Kidney (tissue), 22 donors: ENCODE measurements around the gene ACRV1. TPM values are rescaled to one million over a fixed set of nuclear protein-coding genes. Genes with fewer than 3 reads are reported as not detected.

Experiments used
- DNase-seq, 5 donors: peaks; one replicate each; pipeline ENCODE4 v3.0.0-alpha.2; 2013 to 2020
- FAIRE-seq: peaks from 2 replicates; lab custom pipeline; 2012; peaks lifted over from hg19 to GRCh38; lab: Jason Lieb, UNC
- H3K27ac ChIP-seq, 2 donors: one replicate each; pipeline ENCODE4 v1.7.0; 2013; ENCODE audit warnings: low read depth in 2 of 2, low read length in 2 of 2, inconsistent platforms in 1 of 2
- H3K27me3 ChIP-seq: one replicate; pipeline ENCODE4 v1.7.1; 2013; ENCODE audit warnings: low read length, inconsistent platforms; ENCODE audit not compliant: control insufficient read depth, insufficient read depth
- H3K36me3 ChIP-seq, 3 donors: one replicate each; pipeline versions ENCODE4 v1.7.0 to v1.7.1; 2013; ENCODE audit warnings: low read length in 3 of 3, control low read depth in 1 of 3, inconsistent platforms in 1 of 3; ENCODE audit not compliant: insufficient read depth in 3 of 3, control insufficient read depth in 2 of 3
- H3K4me1 ChIP-seq, 3 donors: one replicate each; pipeline versions ENCODE4 v1.7.0 to v1.7.1; 2013; ENCODE audit warnings: low read length in 3 of 3, inconsistent platforms in 1 of 3, low read depth in 1 of 3; ENCODE audit not compliant: control insufficient read depth in 2 of 3, insufficient read depth in 2 of 3
- H3K4me3 ChIP-seq, 3 donors: one replicate each; pipeline versions ENCODE4 v1.7.0 to v1.8.1; 2013; ENCODE audit warnings: low read length in 3 of 3, control low read depth in 1 of 3, inconsistent platforms in 1 of 3
- H3K9ac ChIP-seq, 3 donors: one replicate each; pipeline versions ENCODE4 v1.7.0 to v1.7.1; 2013; ENCODE audit warnings: low read length in 3 of 3, control low read depth in 1 of 3, inconsistent platforms in 1 of 3
- H3K9me3 ChIP-seq, 3 donors: one replicate each; pipeline versions ENCODE4 v1.7.0 to v1.7.1; 2013; ENCODE audit warnings: low read length in 3 of 3, control low read depth in 1 of 3, inconsistent platforms in 1 of 3; ENCODE audit not compliant: control insufficient read depth in 2 of 3, insufficient read depth in 1 of 3
- CTCF ChIP-seq: IDR thresholded peaks from 3 replicates; pipeline ENCODE4 v1.5.1; 2012; ENCODE audit warnings: mild to moderate bottlenecking, moderate library complexity, borderline replicate concordance; ENCODE audit not compliant: insufficient read depth; ENCODE audit errors: extremely low read depth
- intact Hi-C: fragments of 100-400 bp; cut with DNase I; formaldehyde crosslinking; loops from one replicate; pipeline ENCODE4 v1.11.1; 2022
- long read RNA-seq, 10 donors: library from polyadenylated mRNA in 1 of 10; unstranded in 1 of 10; transcript quantifications; one replicate each; pipeline ENCODE4 v2.0.0 and lab custom pipeline, GENCODE V29; 2021 to 2026
- polyA plus RNA-seq: library from polyadenylated mRNA; stranded (reverse); fragments of 350-450 nt; fragmentation: Illumina TruSeq; extraction: RNeasy Lipid Tissue Mini Kit (QIAGEN cat#74804); gene quantifications from one replicate; pipeline ENCODE4 v1.2.3, GENCODE V29; 2014; ENCODE audit warnings: low read depth, low replicate concordance; ENCODE audit not compliant: insufficient read depth
- total RNA-seq: library from RNA; stranded (reverse); fragmentation: NEBNext Ultra II Directional; extraction: Animal tissue kit (Norgen Biotek cat#: 25700); gene quantifications from one replicate; pipeline ENCODE4 v1.2.1, GENCODE V29; 2021
- donor health status: control.
- donor health status: control.
- donor health status: control.
- donor health status: control.
- donor health status: control.
- donor health status: DM: yes; HTN: yes; CAD: no.
- donor health status: Normal renal cell carcinoma (clear cell type).

Gene ACRV1, protein sequence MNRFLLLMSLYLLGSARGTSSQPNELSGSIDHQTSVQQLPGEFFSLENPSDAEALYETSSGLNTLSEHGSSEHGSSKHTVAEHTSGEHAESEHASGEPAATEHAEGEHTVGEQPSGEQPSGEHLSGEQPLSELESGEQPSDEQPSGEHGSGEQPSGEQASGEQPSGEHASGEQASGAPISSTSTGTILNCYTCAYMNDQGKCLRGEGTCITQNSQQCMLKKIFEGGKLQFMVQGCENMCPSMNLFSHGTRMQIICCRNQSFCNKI
- not detected for total RNA-seq
- polyA plus RNA-seq: not detected
- long read RNA-seq, donor 1: 0 reads
- long read RNA-seq, donor 2: 0 reads
- long read RNA-seq, donor 3: 0 reads
- long read RNA-seq, donor 4: 0 reads
- long read RNA-seq, donor 5: 0 reads
- long read RNA-seq, donor 6: 0 reads
- long read RNA-seq, donor 7: 0 reads
- long read RNA-seq, donor 8: 0 reads
- long read RNA-seq, donor 9: 0 reads
- long read RNA-seq, donor 10: 0 reads

- Histone ChIP-seq H3K9me3 (no peaks in the 10 kb centered on the region), H3K27ac (no peak within 1 kb of the TSS), H3K27me3 (no peaks in the 10 kb centered on the region), H3K36me3 (peaks cover 0 to 2% (median 0%) of the 10 kb centered on the region in 3 donors), H3K4me3 (no peak within 1 kb of the TSS), H3K4me1 (no peaks in the 10 kb centered on the region), H3K9ac (no peak within 1 kb of the TSS)
- intact Hi-C loops: no loop called here
- no peak for FAIRE-seq
- no peak for DNase-seq
- no peak for TF ChIP-seq CTCF
These were observed at the start of gene ACRV1 for GRCh38 chr11:125680747-125681146. TSS of gene ACRV1 (minus strand) at chr11:125680847. CDS start at chr11:125680780, 67 bp downstream.

DNA sequence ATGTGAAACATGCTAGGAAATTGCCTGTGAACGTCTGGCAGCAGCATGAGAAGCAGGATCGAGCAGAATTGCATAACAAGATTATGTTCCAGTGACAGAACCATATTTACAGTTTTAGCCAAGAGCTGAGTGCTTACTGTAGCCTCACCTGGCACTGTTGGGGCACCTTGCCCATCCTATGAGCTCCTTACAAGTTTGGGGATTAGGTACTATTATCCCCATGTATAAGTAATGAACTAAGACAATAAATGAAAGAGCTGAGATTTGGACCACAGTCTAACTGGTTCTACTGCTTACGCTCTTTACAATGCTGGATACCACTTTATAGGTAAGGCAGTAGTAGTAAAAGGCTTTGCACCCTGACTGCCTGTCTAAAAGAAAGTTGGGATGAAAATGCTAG is 48.3 kb upstream of the ACRV1 start:
- no peak for DNase-seq
- no peak for FAIRE-seq
- H3K27ac ChIP-seq: no peak overlapping the region

DNA sequence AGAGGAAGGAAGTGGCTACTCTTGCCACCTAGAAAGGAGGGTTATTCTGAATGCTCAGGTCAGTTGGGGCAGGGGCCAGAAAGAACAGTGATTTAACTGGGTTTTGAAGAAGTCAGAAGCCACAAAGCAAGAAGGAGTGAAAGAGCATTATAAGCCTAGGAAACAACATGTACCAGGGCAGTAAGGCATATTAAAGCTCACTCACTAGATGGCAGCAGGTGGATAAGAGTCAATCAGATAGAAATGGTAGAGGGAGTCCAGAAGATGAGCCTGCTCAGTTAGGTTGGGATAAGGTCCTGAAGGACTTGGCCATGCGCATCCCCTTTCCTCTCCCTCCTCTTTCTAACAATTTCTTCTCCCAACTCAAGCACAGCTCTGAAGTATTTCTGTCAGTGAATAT is 43.5 kb upstream of the ACRV1 start:
- intact Hi-C loops: no loop called here
- no peak overlapping the region for H3K9ac ChIP-seq
- no peak overlapping the region for H3K4me3 ChIP-seq
- FAIRE-seq: no peak
- H3K36me3 ChIP-seq: no peaks in the 10 kb centered on the region
- no peak overlapping the region for H3K27ac ChIP-seq
- H3K4me1 ChIP-seq: no peaks in the 10 kb centered on the region
- no peak for TF ChIP-seq CTCF
- H3K27me3 ChIP-seq: no peaks in the 10 kb centered on the region
- no peaks in the 10 kb centered on the region for H3K9me3 ChIP-seq
- peak in 1 of 5 donors; percentile 6 for DNase-seq

More for the DNA sequence above, 48.3 kb upstream of the ACRV1 start:
- Histone ChIP-seq H3K4me1 (no peaks in the 10 kb centered on the region), H3K9me3 (no peaks in the 10 kb centered on the region), H3K4me3 (no peak overlapping the region), H3K27me3 (no peaks in the 10 kb centered on the region), H3K36me3 (no peaks in the 10 kb centered on the region), H3K9ac (no peak overlapping the region)
- no peak for TF ChIP-seq CTCF
- intact Hi-C loops: no loop called here
